PC-3 (cell line): ENCODE results near the gene RALGDS.

ENCODE experiments used
- EZH2 ChIP-seq: fragments of 300-600 bp; sonication (generic); IDR thresholded peaks from one replicate; pipeline ENCODE4 v1.6.1; 2017; ENCODE audit warnings: antibody characterized with exemption, mild to moderate bottlenecking, low read length; ENCODE audit not compliant: unreplicated experiment
- TF ChIP-seq, protein P1 (sequence below): fragments of 300-600 bp; sonication (generic); conservative IDR thresholded peaks from 2 replicates; pipeline ENCODE4 v1.5.1; 2017; ENCODE audit warnings: antibody characterized with exemption, low read depth, mild to moderate bottlenecking, low read length

DNA sequence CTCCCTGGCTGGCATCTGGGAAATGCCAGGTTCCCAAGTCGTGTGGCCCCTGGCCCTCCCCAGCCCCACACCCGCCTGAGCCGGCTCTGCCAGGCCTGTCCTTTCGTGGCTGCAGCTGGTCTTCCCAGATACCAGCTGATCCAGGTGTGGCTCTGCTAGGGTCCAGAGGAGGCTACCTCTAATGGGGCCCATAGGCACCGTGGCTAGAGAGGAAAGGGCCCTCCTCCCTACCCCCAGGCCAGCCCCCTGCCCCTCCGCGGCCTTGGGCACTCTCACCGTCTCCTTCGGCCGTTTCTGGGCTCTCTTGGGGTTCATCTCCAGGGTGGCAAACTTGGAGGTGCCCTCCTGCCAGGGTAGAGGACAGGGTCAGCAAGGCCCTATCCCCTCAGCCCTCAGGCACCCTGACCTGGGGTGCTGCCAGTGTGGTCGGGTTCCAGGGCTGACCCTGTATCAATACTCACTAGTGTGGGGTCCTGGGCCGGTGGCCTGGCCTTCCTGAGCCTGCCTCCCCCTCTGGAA, 17.0 kb downstream of the RALGDS start:
- TF ChIP-seq, protein P1, sequence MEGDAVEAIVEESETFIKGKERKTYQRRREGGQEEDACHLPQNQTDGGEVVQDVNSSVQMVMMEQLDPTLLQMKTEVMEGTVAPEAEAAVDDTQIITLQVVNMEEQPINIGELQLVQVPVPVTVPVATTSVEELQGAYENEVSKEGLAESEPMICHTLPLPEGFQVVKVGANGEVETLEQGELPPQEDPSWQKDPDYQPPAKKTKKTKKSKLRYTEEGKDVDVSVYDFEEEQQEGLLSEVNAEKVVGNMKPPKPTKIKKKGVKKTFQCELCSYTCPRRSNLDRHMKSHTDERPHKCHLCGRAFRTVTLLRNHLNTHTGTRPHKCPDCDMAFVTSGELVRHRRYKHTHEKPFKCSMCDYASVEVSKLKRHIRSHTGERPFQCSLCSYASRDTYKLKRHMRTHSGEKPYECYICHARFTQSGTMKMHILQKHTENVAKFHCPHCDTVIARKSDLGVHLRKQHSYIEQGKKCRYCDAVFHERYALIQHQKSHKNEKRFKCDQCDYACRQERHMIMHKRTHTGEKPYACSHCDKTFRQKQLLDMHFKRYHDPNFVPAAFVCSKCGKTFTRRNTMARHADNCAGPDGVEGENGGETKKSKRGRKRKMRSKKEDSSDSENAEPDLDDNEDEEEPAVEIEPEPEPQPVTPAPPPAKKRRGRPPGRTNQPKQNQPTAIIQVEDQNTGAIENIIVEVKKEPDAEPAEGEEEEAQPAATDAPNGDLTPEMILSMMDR, result no peak
- TF ChIP-seq EZH2, result no peak
